GM21786 (cell line): ENCODE data around the gene TUBB4B.
A peak's percentile ranks its signal among the peaks of the same experiment; 100 is the strongest.

Experiments
- ATAC-seq: cut with Tn5 transposase; IDR thresholded peaks from one replicate; pipeline ENCODE4 v1.9.1; 2021; ENCODE audit not compliant: unreplicated experiment

The TUBB4B gene

GRCh38 chr9:137269231-137269772, 28.2 kb downstream of the TUBB4B start:
- no peak for ATAC-seq

GRCh38 chr9:137270929-137271695, 30.0 kb downstream of the TUBB4B start:
- no peak for ATAC-seq

- no peak for ATAC-seq
Measured at GRCh38 chr9:137271696-137272076, 30.6 kb downstream of the TUBB4B start.

DNA sequence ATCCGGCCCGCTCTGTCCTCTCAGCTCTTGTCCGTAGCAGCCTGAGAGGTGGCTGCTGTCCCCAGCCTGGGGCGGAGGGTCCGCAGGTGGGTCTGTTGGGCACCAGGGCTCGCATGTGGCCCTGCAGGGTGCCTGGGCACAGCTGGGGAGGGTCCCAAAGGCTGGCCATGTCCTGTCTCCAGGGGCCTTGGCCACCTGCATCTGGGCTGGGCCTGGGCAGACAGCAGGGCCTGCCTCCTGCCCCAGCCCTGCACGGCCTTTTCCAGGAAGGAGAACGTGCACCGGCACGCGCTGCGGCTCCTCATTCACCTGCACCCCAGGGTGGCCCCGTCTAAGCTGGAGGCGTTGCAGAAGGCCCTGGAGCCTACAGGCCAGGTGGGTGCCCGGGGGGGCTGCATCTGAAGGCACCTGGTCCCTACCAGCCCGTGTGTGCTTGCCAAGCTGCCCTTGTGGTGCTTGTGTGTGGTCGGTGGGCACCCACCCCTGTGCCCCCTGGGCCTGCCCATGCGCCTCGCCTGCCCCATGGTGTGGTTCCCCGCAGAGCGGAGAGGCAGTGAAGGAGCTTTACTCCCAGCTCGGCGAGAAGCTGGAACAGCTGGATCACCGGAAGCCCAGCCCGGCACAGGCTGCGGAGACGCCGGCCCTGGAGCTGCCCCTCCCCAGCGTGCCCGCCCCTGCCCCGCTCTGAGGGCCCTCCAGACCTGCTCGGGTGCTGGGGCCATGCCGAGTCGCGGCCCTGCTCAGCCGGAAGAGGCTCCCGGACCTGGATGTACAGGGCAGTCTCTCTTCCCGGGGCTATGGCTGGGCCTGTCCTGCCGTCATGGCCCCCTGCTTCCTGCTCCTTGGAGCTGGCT, 31.4 kb downstream of the TUBB4B start:
- no peak for ATAC-seq

GRCh38 chr9:137273095-137273490, 32.0 kb downstream of the TUBB4B start:
- no peak for ATAC-seq

DNA sequence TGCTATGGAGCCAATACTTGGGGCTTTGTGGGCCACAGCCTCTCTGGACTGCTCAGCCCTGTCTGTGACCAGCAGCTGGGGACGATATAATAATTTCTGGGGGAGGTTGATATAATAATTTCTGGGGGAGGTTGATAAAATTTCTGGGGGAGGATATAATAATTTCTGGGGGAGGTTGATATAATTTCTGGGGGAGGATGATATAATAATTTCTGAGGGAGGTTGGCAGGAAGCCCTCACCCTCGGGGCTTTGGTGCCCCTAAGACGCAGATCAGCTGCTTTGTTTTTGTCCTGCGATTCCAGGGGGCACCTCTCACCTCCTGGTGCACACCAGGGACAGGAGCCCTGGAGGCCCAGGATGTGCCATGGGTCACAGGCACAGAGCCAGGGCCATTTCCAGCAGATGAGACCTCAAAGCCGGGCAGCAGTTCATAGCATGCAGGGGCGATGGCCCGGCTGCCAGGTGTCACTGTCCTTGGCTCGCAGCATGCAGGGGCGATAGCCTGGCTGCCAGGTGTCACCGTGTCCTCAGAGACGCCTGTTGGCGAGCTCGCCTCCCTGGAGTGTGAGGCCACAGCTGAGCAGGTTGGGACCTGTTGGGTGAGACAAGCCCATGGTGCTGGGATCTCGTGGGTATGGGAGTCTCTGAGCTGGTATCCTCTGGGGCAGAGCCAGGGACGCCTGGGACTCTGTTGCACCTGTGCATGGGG, 32.7 kb downstream of the TUBB4B start:
- no peak for ATAC-seq

- ATAC-seq: no peak
Measured at GRCh38 chr9:137275203-137275587, 34.1 kb downstream of the TUBB4B start.

DNA sequence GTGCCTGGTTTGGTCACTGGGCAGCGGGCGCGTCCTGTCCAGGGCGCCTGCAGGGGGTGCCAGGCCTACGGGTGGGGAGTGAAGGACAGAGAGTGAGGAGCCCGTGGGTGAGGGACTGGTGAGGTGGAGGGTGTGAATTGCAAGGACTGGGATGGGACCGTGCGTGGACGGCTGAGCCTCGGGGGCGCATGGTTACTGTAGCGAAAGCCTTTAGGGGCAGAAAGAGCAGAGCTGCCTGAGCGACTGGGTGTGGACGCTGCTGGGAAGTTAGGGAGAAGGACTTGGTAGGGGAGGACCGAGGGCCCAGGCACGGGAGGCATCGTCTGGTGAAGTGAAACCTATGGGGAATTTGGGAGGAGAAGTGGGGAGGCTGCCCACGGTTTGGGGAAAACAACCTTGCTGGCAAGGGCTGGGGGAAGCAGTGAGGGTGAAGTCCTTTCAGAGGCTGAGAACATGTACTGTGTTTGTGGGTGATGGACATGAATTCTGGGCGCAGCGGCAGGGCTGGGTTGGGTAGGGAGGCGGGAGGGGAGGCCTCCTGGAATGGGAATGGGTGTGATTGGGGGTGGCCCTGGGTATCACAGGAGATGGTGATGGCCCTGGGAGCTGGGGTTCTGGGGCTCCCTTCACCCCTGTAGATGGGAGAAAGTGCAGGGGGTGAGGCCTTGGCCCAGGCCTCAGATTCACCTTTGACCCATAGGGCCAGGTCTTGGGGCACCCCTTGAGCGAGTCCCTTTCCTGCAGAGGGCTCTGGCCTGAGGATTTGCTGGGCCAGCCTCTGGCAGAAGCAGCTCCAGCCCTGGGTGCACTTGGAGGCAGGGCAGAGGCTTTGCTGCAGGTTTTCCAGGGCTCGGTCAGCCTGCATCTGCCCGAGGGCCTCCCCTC, 34.7 kb downstream of the TUBB4B start:
- ATAC-seq: no peak

DNA sequence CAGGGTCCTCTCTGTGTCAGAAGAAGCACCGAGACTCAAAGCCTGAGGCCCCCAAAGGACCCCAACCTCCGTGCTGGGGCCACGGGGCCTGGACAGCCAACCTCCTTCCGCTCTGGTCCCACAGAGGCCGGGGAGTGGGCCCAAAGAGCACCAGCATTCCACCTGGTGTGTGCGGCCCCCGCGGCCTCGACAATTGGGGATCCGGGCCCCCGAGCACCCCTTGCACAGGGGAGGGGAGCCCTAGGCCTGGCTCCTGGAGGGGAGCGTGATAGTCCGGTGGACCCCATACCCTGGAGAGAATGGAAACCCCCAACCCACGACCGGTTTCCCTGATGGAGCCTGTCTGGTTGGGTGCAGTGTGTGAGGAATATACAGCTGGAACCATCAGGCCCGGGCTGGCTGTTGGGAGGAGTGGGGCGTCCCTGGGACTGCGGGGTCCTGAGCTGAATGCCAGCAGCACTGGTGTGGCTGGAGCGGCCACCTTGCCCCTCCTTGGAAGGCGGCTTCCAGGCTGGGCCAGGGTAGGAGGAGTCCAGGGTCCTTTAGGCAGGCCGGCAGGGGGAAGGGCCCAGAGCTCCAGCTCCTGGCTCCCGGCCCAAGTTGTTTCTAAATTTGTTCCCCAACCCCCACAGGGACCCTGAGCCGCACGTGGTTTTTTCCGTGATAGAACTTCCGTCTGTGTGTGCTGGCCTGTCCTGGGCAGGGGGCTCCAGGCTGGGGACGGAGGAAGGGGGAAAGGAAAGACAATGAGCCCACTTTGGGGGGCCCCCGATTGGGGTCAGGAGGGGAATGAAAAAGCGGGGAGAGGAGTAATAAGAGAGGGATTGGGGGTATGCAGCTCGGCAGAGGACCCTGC, 35.6 kb downstream of the TUBB4B start:
- ATAC-seq: no peak

DNA sequence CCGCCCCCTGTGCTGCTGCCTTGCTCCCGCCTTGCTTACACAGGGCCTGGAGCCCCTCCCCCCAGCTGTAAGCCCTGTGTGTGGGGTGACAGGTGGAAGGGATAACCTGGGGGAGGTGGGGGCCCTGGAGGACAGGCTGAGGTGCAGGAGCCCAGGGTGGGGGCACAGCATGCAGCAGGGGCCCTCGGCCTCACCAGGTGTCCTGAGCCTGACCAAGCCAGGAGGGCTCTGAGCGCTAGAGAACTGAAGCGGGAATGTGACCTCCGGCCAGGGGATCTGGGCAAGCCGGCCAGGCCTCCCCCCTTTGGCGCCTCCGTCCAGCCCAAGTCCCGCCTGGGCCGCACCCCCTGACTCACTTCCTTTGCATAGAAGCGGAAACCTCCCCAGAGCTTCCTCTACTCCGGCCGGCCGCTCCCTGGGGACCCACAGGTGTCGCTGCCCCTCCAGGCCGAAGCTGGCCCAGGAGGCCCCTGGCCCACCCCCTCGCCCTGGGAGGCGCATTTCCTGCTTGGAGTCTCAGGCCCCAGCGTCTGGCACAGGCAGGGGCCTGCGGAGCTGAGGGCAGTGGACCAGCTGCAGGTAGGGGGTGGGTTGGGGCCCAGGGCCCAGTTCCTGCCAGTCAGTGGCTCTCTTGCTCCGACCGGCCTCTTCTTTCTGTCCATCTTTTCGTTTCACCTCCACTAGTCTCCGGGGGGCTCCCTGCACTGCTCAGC, 36.4 kb downstream of the TUBB4B start, which contains the start of gene TOR4A:
TOR4A (plus strand) TSS at position 398 of the 713 bp plus-strand sequence. CDS start 964 bp downstream, outside the sequence.
- ATAC-seq: peak; percentile 74

DNA sequence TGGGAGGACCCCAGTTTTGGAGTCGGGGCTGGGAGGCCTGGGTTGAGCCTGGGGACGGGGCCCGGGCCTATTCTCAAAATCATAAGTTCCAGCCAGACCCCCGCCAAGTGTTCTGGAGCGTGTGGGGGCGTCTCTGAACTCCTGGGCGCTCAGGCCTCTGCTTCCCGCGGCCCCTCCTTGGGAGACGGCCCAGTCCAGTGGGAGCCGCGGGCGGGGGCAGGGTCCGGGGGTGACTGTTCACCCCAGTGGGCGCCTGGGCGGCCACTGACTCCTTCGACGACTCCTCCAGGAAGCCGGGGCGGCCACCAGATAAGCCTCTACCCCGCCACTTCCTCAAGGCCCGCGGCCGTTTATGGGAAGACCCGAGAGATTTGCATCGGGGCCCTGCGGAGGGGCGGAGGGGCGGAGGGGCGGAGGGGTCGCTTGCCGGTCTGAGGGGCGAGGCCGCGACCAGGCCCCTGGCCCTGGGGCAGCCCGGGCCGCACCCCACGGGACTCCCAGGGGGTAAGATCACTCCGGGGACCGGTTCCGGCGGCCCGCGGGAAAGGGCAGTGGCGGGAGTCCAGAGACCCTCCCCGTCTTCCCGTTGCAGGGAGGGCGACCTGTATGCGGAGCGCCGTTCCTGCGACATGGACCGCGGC, 37.1 kb downstream of the TUBB4B start:
- no peak for ATAC-seq

DNA sequence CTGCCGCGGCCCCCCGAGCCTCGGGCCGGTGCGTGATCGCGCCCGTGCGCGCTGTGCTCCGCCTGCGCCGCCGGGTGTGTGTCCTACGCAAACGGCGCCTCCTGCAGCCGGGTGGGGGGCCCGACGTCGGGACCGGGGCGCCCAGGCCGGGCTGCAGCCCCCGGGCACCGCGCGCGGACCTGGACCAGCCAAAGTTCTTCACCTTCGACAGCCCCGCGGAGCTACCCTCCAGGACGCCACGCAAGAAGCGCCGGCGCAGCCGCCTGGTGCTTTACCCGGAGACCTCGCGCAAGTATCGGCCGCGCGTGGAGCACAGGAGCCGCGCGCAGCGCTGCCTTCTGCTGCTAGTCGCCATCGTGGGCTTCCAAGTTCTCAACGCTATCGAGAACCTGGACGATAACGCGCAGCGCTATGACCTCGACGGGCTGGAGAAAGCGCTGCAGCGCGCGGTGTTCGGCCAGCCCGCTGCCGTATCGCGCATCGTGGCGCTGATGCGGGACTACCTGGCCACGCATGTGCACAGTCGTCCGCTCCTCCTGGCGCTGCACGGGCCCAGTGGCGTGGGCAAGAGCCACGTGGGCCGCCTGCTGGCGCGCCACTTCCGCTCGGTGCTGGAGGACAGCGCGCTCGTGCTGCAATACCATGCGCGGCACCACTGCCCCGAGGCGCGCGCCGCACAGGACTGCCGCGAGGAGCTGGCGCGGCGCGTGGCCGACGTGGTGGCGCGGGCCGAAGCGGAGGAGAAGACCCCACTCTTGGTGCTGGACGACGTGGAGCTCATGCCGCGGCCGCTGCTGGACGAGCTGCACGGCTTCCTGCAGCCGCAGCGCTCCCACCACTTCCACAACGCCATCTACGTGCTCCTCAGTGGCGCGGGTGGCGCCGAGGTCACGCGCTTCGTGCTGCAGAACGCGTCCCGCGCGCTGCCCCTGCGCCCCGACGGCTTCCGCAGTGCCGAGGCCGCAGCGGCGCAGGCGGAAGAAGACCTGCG, 37.9 kb downstream of the TUBB4B start:
- ATAC-seq: no peak

DNA sequence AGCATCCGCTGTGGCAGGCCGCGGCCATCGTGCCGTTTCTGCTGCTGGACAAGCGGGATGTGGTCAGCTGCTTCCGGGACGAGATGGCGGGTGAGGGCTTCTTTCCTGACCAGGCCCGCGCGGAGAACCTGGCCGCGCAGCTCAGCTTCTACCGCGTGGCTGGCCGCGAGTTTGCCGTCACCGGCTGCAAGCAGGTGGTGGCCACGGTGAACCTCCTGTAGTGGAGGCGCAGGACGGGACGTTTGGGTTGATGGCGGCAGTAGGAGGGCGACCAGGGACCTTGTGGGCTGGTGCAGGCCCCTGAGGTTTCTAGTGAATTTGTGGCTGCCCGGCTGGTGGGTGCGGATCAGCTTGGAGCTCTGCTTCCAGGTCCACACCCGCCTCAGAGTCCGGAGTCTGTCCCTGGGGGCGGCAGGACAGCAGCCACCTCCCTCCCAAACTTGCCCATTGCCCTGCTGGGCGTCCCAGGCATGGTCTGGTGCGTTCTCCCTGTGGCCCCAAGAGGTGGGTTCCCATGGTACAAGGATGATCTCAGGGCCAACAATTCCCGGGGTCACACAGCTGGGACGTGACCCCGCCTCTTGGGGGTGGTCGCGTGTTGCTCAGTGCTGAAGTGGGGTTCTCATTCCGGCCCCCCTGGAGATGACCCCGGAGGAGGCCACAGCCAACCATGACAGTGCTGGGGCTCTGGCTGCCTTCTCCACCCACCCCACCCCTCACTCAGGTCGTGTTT, 38.8 kb downstream of the TUBB4B start:
- no peak for ATAC-seq

DNA sequence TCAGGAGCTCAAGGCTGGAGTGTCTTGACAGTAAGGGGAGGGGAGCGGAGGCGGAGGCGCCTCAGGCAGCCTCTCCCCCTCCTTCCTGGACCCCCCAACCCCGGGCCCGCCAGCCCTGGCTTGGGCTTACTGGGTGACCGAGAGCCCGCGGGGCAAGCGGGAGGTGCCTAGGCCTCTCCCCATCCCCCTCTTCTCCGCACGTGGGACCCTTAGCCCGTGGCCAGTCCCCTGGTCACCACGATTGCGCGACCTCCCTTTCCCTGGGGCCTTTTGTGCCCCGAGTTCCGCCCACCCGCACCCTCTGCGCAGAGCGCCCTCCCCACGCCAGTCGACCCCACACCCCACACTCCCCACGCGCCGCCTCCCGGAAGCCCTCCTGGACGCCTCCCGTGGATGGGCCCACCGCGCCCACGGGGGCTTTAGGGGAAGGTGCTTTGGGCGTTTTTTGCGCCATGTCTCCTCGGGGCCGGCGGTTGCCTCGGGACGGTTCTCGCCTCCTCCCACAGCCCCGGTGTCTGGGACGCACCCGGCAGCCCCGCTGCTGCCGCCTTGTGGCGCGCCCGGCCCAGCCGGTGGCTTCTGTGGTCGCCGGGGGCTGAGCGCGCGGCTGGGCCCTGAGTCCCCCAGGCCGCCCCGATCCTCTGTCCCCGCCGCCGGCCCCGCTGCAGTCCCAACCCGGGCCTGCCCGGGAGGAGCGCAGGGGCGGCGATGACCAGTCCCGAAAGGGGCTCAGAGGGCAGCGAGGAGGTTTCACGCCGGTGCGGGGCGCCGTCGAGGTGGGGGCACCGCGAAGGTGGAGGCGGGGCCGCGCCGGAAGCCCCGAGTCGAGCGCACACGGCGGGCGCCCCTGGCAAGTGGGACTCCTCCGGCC, 39.6 kb downstream of the TUBB4B start:
- no peak for ATAC-seq

GRCh38 chr9:137281345-137282116, 40.4 kb downstream of the TUBB4B start:
- ATAC-seq: no peak
